Globus pallidus (tissue), 1 donor: ENCODE data around the gene FAM50B.
A peak's percentile ranks its signal among the peaks of the same experiment; 100 is the strongest.

ENCODE experiments used
- DNase-seq: peaks from one replicate; pipeline ENCODE4 v3.0.0-alpha.2; 2015; ENCODE audit warnings: low spot score

Gene FAM50B

DNA sequence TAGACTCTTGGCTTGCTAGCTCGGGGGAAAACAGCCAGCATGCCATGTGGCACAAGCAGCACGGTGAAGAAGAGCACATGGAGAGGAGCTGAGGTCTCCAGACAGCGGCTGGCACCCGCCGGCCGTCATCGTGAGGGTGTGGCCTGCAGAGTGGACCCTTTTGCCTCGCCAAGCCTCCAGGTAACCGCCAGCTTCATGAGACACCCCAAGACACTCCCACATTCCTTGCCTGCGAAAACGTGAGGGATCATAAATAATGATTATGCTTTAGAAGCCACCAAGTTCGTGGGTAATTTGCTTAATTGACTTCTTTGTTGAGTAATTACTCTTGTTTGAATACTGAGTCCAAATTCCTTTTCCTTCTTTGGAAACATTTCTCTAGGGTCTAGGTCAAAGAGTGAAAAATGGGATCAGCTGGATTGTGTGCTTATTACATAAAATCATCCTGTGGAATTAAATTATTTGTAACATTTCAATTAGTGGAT is 23.2 kb downstream of the FAM50B start:
- no peak for DNase-seq

DNA sequence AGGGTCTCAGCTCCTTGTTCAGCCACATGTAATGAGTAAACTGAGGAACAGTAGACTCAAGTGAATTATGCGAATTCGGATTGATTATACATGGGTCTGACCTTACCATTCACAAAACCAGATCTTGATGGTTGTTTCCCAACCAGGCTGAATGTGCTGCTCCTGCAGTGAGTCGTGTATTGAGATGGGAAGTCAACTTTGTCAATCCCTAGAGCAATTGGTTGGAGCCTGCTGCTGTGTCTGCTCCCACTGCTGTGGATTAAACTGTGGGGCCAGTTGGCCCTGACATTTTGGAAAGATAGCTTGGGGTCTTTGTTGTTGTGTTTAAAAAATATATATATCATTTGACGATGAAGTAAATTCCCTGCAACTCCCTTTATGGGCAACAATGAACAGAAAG is 23.9 kb downstream of the FAM50B start:
- DNase-seq: no peak

- no peak for DNase-seq
Measured at GRCh38 chr6:3874069-3874468, 24.9 kb downstream of the FAM50B start.

GRCh38 chr6:3875486-3875885 is 26.3 kb downstream of the FAM50B start:
- no peak for DNase-seq

GRCh38 chr6:3876101-3876500 is 26.9 kb downstream of the FAM50B start:
- DNase-seq: no peak

GRCh38 chr6:3876866-3877265 is 27.7 kb downstream of the FAM50B start:
- DNase-seq: no peak

DNA sequence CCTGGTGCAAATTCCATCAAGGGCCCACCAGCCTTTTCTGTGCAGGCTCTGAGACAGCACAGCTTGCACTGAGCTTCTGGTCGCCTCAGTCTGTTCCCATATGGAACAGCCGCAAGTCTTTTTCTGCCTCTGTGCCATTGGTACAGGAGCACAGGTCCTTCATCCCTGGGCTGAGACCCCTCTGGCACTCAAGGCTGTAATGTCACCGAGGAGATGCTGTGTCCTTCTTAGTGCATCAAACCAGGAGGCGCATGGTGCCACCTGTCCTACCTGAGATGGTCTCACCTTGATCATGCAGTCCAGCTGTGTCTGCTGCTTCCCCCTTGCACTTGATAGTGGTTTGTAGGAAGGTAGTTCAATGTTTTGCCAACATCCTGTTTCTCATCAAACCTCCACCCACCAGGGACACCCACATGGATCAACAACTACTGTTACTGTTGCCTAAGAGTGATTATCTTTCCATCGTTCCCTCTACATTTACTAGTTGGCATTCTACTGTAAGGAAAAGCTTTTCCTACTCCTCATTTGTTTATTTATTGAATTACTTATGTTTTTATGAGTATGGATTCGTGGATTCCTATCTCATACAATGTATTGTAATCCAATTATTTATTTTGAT is 29.0 kb downstream of the FAM50B start:
- no peak for DNase-seq

- no peak for DNase-seq
Measured at GRCh38 chr6:3879194-3879952, 30.2 kb downstream of the FAM50B start.

- no peak for DNase-seq
Measured at GRCh38 chr6:3881711-3882421, 32.7 kb downstream of the FAM50B start.

DNA sequence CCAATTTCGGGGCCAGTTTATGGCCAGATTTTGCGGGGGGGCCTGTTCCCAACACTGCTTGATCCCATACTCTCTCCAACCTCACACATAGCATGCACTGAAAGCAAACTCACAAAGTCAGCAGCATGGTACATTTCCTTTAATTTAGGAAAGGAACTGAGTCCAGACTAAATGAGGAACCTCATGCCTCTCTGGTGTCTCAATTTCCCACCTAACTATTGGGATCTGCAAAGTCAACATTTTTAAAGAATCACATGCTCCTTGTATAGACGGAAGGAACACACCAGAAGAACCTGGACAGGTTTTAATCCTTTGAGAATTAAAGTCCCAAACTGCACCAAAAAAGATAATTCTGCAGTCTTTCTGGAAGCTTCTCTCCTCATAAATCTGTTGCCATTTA is 33.3 kb downstream of the FAM50B start:
- DNase-seq: no peak

DNA sequence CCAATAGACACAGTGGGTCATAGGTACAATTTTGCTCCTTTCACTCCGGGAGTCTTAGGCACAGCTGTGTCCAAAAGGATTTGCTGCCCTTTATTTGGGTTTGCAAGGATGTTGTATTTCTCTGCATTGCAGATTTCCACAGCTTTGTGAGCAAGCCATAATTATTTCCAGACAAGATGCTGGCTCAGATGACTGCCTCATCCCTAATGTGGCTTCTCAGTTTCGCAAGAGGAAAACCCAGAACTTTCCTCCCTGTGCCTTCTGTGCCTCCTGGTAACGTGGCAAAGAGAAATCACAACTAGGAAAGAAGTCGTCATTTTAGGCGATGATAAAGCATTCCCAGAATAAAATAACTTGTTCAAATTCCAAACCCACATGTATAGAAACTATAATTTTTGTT is 33.7 kb downstream of the FAM50B start:
- DNase-seq: no peak

GRCh38 chr6:3884007-3884745 is 35.0 kb downstream of the FAM50B start:
- DNase-seq: no peak

DNA sequence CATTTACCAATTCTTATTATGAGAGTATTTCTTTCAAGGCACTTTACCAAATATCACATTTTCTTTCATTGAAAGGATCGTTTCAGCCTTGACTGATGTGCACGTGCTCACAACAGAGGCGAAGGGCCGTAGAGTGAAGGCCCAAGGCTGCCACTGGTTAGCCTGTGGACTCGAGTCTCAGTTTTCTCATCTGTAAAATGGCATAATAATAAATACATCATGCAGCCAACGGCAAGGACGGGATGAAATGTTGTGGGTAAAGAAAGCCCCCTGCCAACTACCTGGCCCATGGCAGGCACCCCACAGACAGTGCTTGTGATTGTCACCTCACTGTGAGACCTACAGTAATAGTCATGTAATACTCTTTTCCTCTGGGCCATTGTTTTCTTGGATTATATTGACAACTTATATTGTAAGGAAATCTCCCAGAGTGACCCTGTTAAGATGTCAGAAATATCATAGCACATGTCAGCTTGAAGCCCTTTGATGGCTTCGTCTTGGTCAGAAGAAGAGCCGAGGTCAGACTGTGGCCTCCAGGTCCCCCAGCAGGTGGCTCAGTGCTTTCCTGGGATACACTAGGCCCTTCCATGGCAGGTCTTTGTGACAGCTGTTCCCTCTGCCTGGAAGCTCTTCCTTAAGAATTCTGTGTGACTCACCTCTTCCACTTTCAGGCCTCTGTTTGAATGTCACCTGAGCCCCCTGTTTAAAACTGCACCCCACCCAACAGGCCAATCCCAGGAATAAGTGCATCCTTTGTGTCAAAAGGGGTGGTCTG is 36.3 kb downstream of the FAM50B start:
- no peak for DNase-seq

GRCh38 chr6:3887150-3887700 is 38.1 kb downstream of the FAM50B start:
- peak; percentile 45 for DNase-seq

DNA sequence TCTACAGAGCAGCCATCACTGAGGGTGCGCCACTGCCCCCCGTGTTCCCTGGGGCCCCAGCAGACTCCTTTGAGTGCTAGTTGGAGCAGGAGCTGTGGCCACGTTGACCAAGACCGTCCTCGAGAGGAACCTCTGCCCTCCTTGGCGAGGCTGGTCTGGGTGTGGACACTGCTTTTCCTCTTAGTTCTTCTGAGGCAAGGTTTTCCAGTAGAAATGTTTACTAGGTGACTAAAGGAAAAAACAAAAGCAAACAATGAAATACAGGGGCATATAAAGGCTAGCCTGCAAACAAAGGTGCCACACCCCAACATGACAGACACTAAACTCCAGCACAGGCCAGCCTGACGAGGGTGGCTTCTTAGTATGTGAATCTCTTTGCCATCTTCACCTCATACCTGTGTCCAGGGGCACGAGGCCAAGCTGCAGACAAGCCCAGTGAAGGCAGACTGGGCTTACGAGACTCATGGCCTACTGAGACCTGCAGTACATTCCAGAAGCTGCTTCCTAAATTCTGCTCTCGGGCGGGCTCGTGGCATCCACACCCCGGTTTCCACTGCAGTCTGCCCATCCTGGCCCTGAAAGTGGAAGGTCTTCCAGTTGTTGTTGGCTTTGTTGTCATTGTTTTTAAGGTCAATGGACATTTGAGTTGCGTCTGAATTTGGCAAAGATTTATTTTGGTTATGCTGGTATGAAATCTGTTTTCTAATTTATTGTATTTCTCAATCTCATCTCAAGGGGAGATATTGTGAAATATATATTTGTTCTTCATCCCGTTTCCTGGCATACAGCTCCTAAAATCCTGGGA is 39.2 kb downstream of the FAM50B start:
- DNase-seq: no peak

DNA sequence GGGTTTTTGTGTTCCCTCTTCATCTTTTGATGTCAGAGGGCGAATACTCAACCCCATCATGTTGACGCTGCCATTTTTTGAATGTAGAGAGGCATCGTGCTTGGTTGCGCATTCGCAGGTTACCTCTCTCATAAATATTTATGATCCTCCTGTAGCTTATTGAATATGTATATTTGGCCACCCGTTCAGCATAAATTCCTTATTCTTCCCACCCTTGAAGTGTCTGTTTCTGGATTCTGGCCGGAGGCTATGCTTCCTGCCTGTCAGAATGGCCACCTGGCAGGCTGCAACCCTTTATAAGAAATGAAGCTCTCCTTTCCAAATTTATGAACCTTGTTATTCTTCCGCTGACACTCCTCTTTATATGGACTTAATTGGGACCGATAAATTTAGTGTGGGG is 40.9 kb downstream of the FAM50B start:
- no peak for DNase-seq

- no peak for DNase-seq
Measured at GRCh38 chr6:3891883-3892282, 42.7 kb downstream of the FAM50B start.

GRCh38 chr6:3892603-3893002 is 43.4 kb downstream of the FAM50B start:
- no peak for DNase-seq

DNA sequence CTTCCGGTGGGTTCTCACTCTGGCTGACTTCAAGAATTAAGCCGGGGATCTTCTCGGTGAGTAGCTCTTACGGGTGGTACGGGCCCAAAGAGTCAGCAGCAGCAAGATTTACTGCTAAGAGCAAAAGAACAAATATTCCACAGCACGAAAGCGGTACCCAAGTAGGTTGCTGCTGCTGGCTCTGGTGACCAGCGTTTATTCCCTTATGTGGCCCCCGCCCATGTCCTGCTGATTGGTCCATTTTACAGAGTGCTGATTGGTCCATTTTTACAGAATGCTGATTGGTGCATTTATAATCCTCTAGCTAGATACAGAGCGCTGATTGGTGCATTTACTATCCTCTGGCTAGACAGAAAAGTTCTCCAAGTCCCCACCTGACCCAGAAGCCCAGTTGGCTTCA is 44.3 kb downstream of the FAM50B start:
- DNase-seq: no peak

DNA sequence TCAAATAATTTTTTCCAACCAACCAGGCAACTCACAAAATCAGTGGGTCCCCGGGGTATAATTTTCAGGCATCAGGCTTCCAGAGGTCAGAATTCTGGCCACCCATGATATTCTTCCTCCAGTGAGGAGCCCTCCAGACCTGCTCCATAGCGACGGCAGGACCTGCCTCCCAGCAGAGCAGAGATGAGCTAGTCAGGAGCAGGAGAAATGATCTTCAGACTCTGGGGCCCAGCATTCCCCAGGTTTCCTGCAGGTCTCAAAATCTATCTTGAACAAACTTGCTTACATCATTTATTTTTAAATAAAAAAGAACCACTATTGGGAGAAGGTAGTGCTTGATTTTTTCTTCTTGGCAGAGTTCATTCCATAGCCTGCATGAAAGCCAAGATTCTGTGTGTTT is 44.7 kb downstream of the FAM50B start:
- no peak for DNase-seq
